ENCODE results near the gene SSH2. TPM values are rescaled to one million over a fixed set of nuclear protein-coding genes. Genes with fewer than 3 reads are reported as not detected.
"Not testable (repeated sequence)": the region's sequence is repeated elsewhere in the genome, so short reads cannot be mapped to it uniquely, and the experiment has no call there.

Gene SSH2
- total RNA-seq, 1 donor from 2014 or later, result 23.0 TPM

DNA sequence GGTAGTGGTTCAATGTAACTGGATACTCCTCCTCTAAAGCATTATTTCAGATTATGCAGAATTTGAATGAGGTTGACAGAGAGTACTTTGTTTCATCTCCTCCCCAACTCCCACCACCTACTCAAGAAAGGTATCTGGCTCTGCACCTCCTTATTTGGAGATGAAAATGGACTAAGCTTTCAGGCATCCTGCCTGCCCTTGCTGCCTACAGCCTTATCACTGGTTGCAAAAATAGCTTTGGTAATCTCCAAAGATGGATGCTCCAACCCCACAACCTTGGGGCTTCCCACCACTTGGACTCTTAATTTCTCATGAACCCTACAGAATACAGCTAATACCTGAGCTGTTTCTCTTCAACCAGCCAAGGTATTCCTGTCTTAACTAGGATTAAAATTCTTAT lies 262.1 kb downstream of the SSH2 start:
- H3K27me3 ChIP-seq (ENCODE audit: control insufficient read depth in 3 of 3, insufficient read depth in 3 of 3, low read length in 3 of 3), result no peaks in the 10 kb centered on the region
- peaks cover 15 to 35% (median 23%) of the 10 kb centered on the region in 3 donors for H3K4me1 ChIP-seq (ENCODE audit: control insufficient read depth in 3 of 3, insufficient read depth in 3 of 3, low read length in 3 of 3)
- H3K9ac ChIP-seq (ENCODE audit: low read depth in 1 of 3, low read length in 3 of 3), result no peak overlapping the region
- peak overlapping the region; percentile 77 for H3K27ac ChIP-seq (ENCODE audit: low read depth, low read length)
- no peak overlapping the region for H3K4me3 ChIP-seq (ENCODE audit: low read length in 3 of 3)
- peaks cover 20 to 36% (median 33%) of the 10 kb centered on the region in 3 donors for H3K36me3 ChIP-seq (ENCODE audit: control insufficient read depth in 3 of 3, insufficient read depth in 3 of 3, low read length in 3 of 3)
- no peaks in the 10 kb centered on the region for H3K9me3 ChIP-seq (ENCODE audit: control insufficient read depth in 3 of 3, low read length in 3 of 3)

DNA sequence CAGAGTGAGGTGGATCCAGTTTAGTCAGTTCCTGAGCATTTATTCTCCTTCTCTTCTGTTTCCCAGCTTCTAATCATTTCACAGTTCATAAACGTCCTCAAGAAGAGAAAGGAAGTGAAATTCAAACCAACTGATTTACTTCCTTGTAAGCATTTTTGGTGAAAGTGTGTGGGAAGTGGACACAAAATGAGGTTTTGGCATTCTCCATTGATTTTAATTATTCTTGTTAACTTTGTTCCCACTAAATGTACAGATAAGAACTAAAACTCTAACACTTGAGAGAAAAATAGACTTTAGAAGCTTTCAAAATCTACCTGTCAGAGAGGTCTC lies 264.6 kb downstream of the SSH2 start:
- Histone ChIP-seq H3K27ac (ENCODE audit: low read depth, low read length) (peak overlapping the region; percentile 90), H3K4me3 (ENCODE audit: low read length in 3 of 3) (no peak overlapping the region), H3K4me1 (ENCODE audit: control insufficient read depth in 3 of 3, insufficient read depth in 3 of 3, low read length in 3 of 3) (peaks cover 31 to 60% (median 39%) of the 10 kb centered on the region in 3 donors), H3K9ac (ENCODE audit: low read depth in 1 of 3, low read length in 3 of 3) (peak overlapping the region in 2 of 3 donors; percentile 47 to 52), H3K27me3 (ENCODE audit: control insufficient read depth in 3 of 3, insufficient read depth in 3 of 3, low read length in 3 of 3) (no peaks in the 10 kb centered on the region), H3K36me3 (ENCODE audit: control insufficient read depth in 3 of 3, insufficient read depth in 3 of 3, low read length in 3 of 3) (peaks cover 8 to 28% (median 20%) of the 10 kb centered on the region in 3 donors), H3K9me3 (ENCODE audit: control insufficient read depth in 3 of 3, low read length in 3 of 3) (no peaks in the 10 kb centered on the region)

DNA sequence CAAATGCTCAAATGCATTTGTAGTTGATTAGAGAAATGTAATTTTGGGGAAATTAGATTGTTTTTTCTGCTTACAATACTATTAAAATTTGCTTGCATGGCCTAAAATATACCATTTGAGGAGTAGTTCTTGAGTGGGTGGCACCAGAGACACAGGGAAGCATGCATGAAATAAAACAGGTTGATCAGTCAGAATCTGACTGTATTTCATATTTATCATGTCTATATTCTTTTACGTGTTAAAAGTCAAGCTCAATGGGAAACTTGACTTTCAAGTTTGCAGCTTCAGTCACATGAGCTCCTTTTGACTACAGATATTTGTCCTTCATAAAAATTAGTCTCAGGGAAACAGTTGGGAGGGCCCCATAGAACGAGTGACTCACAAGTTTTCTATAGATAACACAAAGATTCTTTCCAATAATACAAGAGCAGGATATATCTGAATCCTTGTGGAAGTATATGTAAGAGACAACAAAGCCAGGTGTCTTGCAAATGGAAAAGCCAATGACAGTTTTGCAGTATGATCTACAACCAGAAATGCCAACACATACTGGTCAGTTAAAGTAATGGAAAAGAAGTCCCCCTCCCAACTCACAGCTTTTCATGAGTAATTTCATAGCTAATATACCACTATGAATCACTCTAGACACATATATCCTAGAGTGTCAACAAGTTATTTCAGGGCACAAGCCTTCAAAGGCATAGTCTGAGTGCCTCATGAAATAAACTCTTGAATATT lies 265.1 kb downstream of the SSH2 start:
- Histone ChIP-seq H3K27me3 (ENCODE audit: control insufficient read depth in 3 of 3, insufficient read depth in 3 of 3, low read length in 3 of 3) (no peaks in the 10 kb centered on the region), H3K36me3 (ENCODE audit: control insufficient read depth in 3 of 3, insufficient read depth in 3 of 3, low read length in 3 of 3) (peaks cover 8 to 26% (median 17%) of the 10 kb centered on the region in 3 donors), H3K9me3 (ENCODE audit: control insufficient read depth in 3 of 3, low read length in 3 of 3) (no peaks in the 10 kb centered on the region), H3K27ac (ENCODE audit: low read depth, low read length) (peak overlapping the region; percentile 90), H3K4me1 (ENCODE audit: control insufficient read depth in 3 of 3, insufficient read depth in 3 of 3, low read length in 3 of 3) (peaks cover 31 to 60% (median 39%) of the 10 kb centered on the region in 3 donors), H3K4me3 (ENCODE audit: low read length in 3 of 3) (no peak overlapping the region), H3K9ac (ENCODE audit: low read depth in 1 of 3, low read length in 3 of 3) (no peak overlapping the region)

DNA sequence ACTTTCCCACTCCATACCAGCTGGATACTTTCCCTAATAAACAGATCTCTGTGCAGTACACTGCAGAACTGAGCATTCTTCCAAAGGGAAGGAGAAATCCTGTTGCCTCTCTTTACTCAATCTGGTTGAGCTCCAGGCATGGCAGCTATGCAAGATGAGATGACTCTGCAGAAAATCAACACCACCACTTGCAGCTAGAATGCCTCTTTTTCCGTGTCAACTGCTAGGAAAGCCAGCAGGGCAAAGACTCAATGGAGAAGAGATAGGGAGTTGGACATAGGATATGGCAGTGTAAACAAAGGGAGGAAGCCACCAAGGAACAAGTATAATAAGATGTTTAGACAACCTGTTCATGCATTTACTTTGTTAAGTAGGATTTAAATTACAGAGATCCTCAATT lies 266.9 kb downstream of the SSH2 start:
- H3K27me3 ChIP-seq (ENCODE audit: control insufficient read depth in 3 of 3, insufficient read depth in 3 of 3, low read length in 3 of 3), result no peaks in the 10 kb centered on the region
- no peak overlapping the region for H3K4me3 ChIP-seq (ENCODE audit: low read length in 3 of 3)
- peaks cover 31 to 53% (median 35%) of the 10 kb centered on the region in 3 donors for H3K4me1 ChIP-seq (ENCODE audit: control insufficient read depth in 3 of 3, insufficient read depth in 3 of 3, low read length in 3 of 3)
- H3K27ac ChIP-seq (ENCODE audit: low read depth, low read length), result peak overlapping the region; percentile 90
- no peaks in the 10 kb centered on the region for H3K9me3 ChIP-seq (ENCODE audit: control insufficient read depth in 3 of 3, low read length in 3 of 3)
- peak overlapping the region in 2 of 3 donors; percentile 4 to 36 for H3K9ac ChIP-seq (ENCODE audit: low read depth in 1 of 3, low read length in 3 of 3)
- H3K36me3 ChIP-seq (ENCODE audit: control insufficient read depth in 3 of 3, insufficient read depth in 3 of 3, low read length in 3 of 3), result peaks cover 8 to 24% (median 14%) of the 10 kb centered on the region in 3 donors

DNA sequence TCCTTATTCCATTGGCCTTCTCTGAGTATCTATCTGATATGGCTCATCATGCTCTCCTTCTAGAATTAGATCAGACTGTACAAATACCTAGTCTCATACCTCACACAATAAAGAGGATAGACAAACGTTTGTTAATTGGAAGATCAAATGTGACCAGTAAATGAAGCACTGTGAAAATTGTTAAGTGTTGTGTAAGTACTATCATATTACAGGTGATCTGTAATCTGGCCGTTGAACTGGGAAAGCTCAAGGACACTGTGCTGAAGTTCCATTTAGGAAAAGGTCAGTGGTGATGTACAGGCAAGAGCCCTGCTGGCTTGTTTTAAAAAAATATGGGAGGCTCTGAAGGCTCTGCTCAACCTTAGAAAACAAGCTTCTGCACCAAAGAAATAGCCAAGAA lies 268.8 kb downstream of the SSH2 start:
- Histone ChIP-seq H3K4me1 (ENCODE audit: control insufficient read depth in 3 of 3, insufficient read depth in 3 of 3, low read length in 3 of 3) (peaks cover 29 to 45% (median 31%) of the 10 kb centered on the region in 3 donors), H3K27ac (ENCODE audit: low read depth, low read length) (peak overlapping the region; percentile 90), H3K9me3 (ENCODE audit: control insufficient read depth in 3 of 3, low read length in 3 of 3) (no peaks in the 10 kb centered on the region), H3K27me3 (ENCODE audit: control insufficient read depth in 3 of 3, insufficient read depth in 3 of 3, low read length in 3 of 3) (no peaks in the 10 kb centered on the region), H3K4me3 (ENCODE audit: low read length in 3 of 3) (peak overlapping the region in 1 of 3 donors; percentile 13), H3K36me3 (ENCODE audit: control insufficient read depth in 3 of 3, insufficient read depth in 3 of 3, low read length in 3 of 3) (peaks cover 3 to 18% (median 6%) of the 10 kb centered on the region in 3 donors), H3K9ac (ENCODE audit: low read depth in 1 of 3, low read length in 3 of 3) (peak overlapping the region in 2 of 3 donors; percentile 32 to 42)

DNA sequence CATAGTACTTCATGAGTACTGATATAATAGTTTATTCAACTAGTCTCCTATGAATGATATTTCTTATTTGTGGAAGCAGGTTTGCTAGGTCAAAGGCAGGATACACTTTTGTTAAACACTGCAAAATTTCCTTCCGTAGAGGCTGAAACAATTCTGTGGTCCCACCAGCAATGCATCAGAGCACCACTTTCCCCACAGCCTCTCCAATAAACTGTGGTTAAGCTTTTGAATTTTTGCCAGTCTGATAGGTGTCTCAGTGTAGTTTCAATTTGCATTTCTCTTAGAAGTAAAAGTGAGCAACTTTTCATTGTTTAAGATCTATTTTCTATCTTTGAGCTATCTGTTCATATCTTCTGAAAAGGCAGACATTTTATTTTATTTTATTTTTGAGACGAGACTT lies 270.9 kb downstream of the SSH2 start:
- Histone ChIP-seq H3K27ac (ENCODE audit: low read depth, low read length) (no peak overlapping the region), H3K4me3 (ENCODE audit: low read length in 3 of 3) (no peak overlapping the region), H3K4me1 (ENCODE audit: control insufficient read depth in 3 of 3, insufficient read depth in 3 of 3, low read length in 3 of 3) (peaks cover 20 to 32% (median 26%) of the 10 kb centered on the region in 3 donors), H3K27me3 (ENCODE audit: control insufficient read depth in 3 of 3, insufficient read depth in 3 of 3, low read length in 3 of 3) (no peaks in the 10 kb centered on the region), H3K9ac (ENCODE audit: low read depth in 1 of 3, low read length in 3 of 3) (no peak overlapping the region), H3K36me3 (ENCODE audit: control insufficient read depth in 3 of 3, insufficient read depth in 3 of 3, low read length in 3 of 3) (peaks cover 4 to 20% (median 15%) of the 10 kb centered on the region in 3 donors), H3K9me3 (ENCODE audit: control insufficient read depth in 3 of 3, low read length in 3 of 3) (no peaks in the 10 kb centered on the region)

DNA sequence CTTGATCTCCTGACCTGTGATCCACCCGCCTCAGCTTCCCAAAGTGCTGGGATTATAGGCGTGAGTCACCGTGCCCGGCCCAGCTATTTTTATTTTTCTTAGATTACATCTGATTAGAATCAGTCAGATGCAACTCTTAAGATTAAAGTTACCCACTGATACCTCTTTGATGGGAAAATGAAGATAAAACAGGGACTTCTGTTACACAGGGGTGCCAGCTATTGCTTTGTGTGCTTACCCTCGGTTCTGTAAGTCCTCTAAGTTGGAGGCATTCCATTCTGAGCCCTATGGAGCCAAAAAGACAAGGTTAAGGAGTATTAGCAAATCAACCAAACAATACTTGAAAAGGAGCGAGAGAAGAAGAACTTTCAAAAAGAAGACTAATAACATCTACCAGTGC lies 274.7 kb downstream of the SSH2 start:
- Histone ChIP-seq H3K36me3 (ENCODE audit: control insufficient read depth in 3 of 3, insufficient read depth in 3 of 3, low read length in 3 of 3) (peaks cover 4 to 23% (median 17%) of the 10 kb centered on the region in 3 donors), H3K4me3 (ENCODE audit: low read length in 3 of 3) (no peak overlapping the region), H3K9me3 (ENCODE audit: control insufficient read depth in 3 of 3, low read length in 3 of 3) (no peaks in the 10 kb centered on the region), H3K27me3 (ENCODE audit: control insufficient read depth in 3 of 3, insufficient read depth in 3 of 3, low read length in 3 of 3) (no peaks in the 10 kb centered on the region), H3K27ac (ENCODE audit: low read depth, low read length) (peak overlapping the region; percentile 40), H3K9ac (ENCODE audit: low read depth in 1 of 3, low read length in 3 of 3) (no peak overlapping the region), H3K4me1 (ENCODE audit: control insufficient read depth in 3 of 3, insufficient read depth in 3 of 3, low read length in 3 of 3) (peaks cover 0 to 2% (median 0%) of the 10 kb centered on the region in 3 donors)

DNA sequence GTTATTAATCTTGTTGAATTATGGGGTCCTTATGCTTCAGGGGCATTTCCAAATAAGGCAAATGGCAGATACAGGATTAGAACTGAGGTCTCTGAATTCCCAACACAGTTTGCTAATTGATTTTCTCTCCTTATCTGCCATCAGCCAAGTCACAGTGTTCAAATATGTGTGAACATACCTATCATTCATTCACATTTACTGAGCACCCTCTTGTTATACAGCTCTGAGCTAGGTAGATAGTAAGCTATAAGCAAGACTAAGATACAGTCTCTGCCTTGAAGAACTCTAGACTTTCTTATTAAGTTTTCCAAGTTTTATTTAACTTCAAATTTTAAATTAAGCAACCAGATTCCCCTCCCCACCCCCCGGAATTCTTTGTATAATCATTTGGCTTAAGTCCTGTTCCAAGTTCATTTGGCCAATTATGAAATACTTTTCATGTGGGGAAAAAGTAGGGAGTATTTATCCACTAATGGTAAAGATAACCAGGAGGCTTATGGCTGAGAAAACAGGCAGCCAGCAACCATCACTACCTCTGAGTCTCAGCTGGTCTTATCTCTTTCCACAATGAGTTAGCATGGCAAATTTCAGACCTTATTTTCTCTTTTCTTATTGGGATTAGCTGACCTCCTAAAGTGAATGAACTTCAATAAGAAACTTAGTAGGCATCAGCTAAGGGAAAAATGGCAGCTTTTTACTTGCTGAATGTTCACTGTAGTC lies 275.9 kb downstream of the SSH2 start:
- H3K27ac ChIP-seq (ENCODE audit: low read depth, low read length), result peak overlapping the region; percentile 25
- peaks cover 4 to 25% (median 19%) of the 10 kb centered on the region in 3 donors for H3K36me3 ChIP-seq (ENCODE audit: control insufficient read depth in 3 of 3, insufficient read depth in 3 of 3, low read length in 3 of 3)

DNA sequence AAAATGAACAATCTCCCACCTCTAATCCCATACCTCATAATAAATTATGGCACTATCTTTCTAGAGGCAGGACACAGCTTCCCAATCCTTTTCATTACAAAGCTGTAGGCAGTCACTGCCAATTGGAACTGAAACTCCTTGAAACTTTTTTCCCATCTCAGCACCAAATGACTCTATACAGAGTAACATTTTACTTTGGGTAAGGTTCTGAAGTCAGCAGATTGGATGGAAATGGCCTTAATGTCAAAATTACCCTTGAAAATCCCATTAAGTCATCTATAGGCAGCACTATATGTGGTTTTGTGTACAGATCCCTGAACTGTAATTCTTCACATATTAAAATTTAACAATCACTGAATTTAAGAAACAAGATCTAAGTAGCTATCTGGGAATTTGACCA lies 277.1 kb downstream of the SSH2 start:
- Histone ChIP-seq H3K27me3 (ENCODE audit: control insufficient read depth in 3 of 3, insufficient read depth in 3 of 3, low read length in 3 of 3) (no peaks in the 10 kb centered on the region), H3K27ac (ENCODE audit: low read depth, low read length) (no peak overlapping the region), H3K4me3 (ENCODE audit: low read length in 3 of 3) (no peak overlapping the region), H3K36me3 (ENCODE audit: control insufficient read depth in 3 of 3, insufficient read depth in 3 of 3, low read length in 3 of 3) (peaks cover 9 to 27% (median 21%) of the 10 kb centered on the region in 3 donors), H3K9ac (ENCODE audit: low read depth in 1 of 3, low read length in 3 of 3) (no peak overlapping the region), H3K4me1 (ENCODE audit: control insufficient read depth in 3 of 3, insufficient read depth in 3 of 3, low read length in 3 of 3) (peaks cover 0 to 2% (median 0%) of the 10 kb centered on the region in 3 donors), H3K9me3 (ENCODE audit: control insufficient read depth in 3 of 3, low read length in 3 of 3) (no peaks in the 10 kb centered on the region)

More for the DNA sequence above, 275.9 kb downstream of the SSH2 start:
- H3K9me3 ChIP-seq (ENCODE audit: control insufficient read depth in 3 of 3, low read length in 3 of 3), result no peaks in the 10 kb centered on the region
- H3K4me1 ChIP-seq (ENCODE audit: control insufficient read depth in 3 of 3, insufficient read depth in 3 of 3, low read length in 3 of 3), result peaks cover 0 to 2% (median 0%) of the 10 kb centered on the region in 3 donors
- no peak overlapping the region for H3K4me3 ChIP-seq (ENCODE audit: low read length in 3 of 3)
- H3K9ac ChIP-seq (ENCODE audit: low read depth in 1 of 3, low read length in 3 of 3), result no peak overlapping the region
- no peaks in the 10 kb centered on the region for H3K27me3 ChIP-seq (ENCODE audit: control insufficient read depth in 3 of 3, insufficient read depth in 3 of 3, low read length in 3 of 3)

DNA sequence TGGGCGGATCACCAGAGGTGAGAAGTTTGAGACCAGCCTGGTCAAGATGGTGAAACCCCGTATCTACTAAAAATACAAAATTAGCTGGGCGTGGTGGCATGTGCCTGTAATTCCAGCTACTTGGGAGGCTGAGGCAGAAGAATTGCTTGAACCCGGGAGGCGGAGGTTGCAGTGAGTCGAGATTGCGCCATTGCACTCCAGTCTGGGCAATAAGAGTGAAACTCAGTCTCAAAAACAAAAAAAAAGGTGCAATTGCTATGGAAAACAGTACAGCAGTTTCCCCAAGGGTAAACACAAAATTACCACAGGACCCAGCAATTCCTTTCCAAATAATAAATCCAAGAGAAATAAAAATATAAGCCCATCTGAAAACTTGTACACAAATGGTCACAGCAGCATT lies 278.1 kb downstream of the SSH2 start:
- H3K4me1 ChIP-seq (ENCODE audit: control insufficient read depth in 3 of 3, insufficient read depth in 3 of 3, low read length in 3 of 3); H3K9ac ChIP-seq (ENCODE audit: low read depth in 1 of 3, low read length in 3 of 3); H3K27me3 ChIP-seq (ENCODE audit: control insufficient read depth in 3 of 3, insufficient read depth in 3 of 3, low read length in 3 of 3); H3K4me3 ChIP-seq (ENCODE audit: low read length in 3 of 3); H3K9me3 ChIP-seq (ENCODE audit: control insufficient read depth in 3 of 3, low read length in 3 of 3): not testable (repeated sequence)
- Histone ChIP-seq H3K27ac (ENCODE audit: low read depth, low read length) (peak overlapping the region; percentile 8), H3K36me3 (ENCODE audit: control insufficient read depth in 3 of 3, insufficient read depth in 3 of 3, low read length in 3 of 3) (peaks cover 10 to 27% (median 23%) of the 10 kb centered on the region in 3 donors)

All from skeletal muscle tissue (tissue), 4 donors.